ENCODE results near the gene RAB44. TPM values are rescaled to one million over a fixed set of nuclear protein-coding genes. Genes with fewer than 3 reads are reported as not detected.
A peak's percentile ranks its signal among the peaks of the same experiment; 100 is the strongest.

The RAB44 gene
- total and polyA plus RNA-seq, 9 of the 15 experiments (the other 6 are each of a cell fraction or from before 2014, with no cell fraction given), result not detected

DNA sequence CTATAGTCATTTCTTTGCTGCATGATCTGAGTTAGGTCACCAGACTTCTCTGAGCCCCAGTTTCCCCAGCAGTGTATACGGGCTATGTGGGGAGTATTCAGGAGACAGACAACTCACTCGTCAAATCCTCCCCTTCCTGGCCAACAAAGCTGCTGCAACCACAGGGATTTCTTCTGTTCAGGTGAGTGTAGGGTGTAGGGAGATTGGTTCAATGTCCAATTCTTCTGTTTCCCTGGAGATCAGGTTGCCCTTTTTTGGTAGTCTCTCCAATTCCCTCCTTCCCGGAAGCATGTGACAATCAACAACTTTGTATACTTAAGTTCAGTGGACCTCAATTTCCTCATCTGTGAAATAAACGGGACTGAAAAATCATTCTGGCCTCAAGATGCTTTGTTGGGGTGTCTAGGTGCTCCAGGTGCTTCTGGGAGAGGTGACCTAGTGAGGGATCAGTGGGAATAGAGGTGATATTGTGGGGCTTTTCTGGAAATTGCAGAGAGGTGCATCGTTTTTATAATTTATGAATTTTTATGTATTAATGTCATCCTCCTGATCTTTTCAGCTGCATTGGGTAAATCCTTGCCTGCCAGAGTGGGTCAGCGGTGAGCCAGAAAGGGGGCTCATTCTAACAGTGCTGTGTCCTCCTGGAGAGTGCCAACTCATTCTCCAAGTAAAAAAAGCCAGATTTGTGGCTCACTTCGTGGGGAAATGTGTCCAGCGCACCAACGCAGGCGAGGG lies 19.7 kb upstream of the RAB44 start:
- H3K4me1 ChIP-seq (replicated peaks in 1 of 2; ENCODE audit: control insufficient read depth in 2 of 2, insufficient read depth in 2 of 2, low read length in 2 of 2), result peaks cover 33 to 35% of the 10 kb centered on the region in 2 experiments
- DNase-seq (ENCODE audit: extremely low read depth in 1 of 4, low spot score in 3 of 4), result no peak

More for the DNA sequence above, 19.7 kb upstream of the RAB44 start:
- no peak overlapping the region for H3K27ac ChIP-seq (ENCODE audit: extremely low read depth, low read depth, low read length)
- intact Hi-C loops (cut with micrococcal nuclease), result loop anchor here (10.0 kb wide), 1 partner anchor 253 kb away; no protein-coding TSS in a partner anchor
- in situ Hi-C loops (cut with MboI), result no loop called here
- no peak; the same call in 2 of the 3 replicates for ATAC-seq
- peak overlapping the region; percentile 50 for H3K4me2 ChIP-seq (ENCODE audit: insufficient read depth, low read length)
- H3K79me2 ChIP-seq (ENCODE audit: control insufficient read depth, insufficient read depth, low read length), result no peaks in the 10 kb centered on the region; the same call in 2 of the 3 replicates
- 8% methylated on average over 10 of the region's 10 CpGs for WGBS (ENCODE audit: insufficient coverage, low coverage, missing lambda C conversion rate)
- BruUV-seq (replicated peaks), result no TSS peak
- FAIRE-seq, result peak; percentile 51
- H3K9me1 ChIP-seq (ENCODE audit: control insufficient read depth, insufficient read depth, low read length), result no peaks in the 10 kb centered on the region
- ChIA-PET CTCF (ENCODE audit: low intra/inter-chr PET ratio) (interaction anchor here (0.5 to 0.6 kb wide), 2 partner anchors 46 to 372 kb away, joined by 4 to 7 read pairs; no protein-coding TSS in a partner anchor), POLR2A (interaction anchor here (0.6 to 3.3 kb wide), 7 partner anchors 10 to 433 kb away, joined by 3 to 16 read pairs (median 4); no protein-coding TSS in a partner anchor)
- peak overlapping the region in 1 of 2 experiments; percentile 33; a peak in 2 of 4 replicates for H3K9ac ChIP-seq (ENCODE audit: insufficient read depth in 1 of 2, low read depth in 2 of 2, low read length in 2 of 2)
- peak overlapping the region; percentile 50; the same call in 1 of the 2 replicates for H3K4me3 ChIP-seq
- no peaks in the 10 kb centered on the region for H4K20me1 ChIP-seq (replicated peaks; ENCODE audit: control insufficient read depth, insufficient read depth, low read length)
- peak overlapping the region; percentile 3; the same call in 1 of the 2 replicates for H2AFZ ChIP-seq (ENCODE audit: low read depth, low read length)
- TF ChIP-seq, protein P1, sequence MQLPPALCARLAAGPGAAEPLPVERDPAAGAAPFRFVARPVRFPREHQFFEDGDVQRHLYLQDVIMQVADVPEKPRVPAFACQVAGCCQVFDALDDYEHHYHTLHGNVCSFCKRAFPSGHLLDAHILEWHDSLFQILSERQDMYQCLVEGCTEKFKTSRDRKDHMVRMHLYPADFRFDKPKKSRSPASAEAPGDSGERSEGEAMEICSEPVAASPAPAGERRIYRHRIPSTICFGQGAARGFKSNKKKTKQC (CRISPR knock-in tag; IDR thresholded peaks at IDR 0.05), result no peak
- TF ChIP-seq PHF21A (IDR thresholded peaks at IDR 0.05; ENCODE audit: borderline replicate concordance, low read depth), result peak; percentile 78; the same call in 1 of the 2 replicates
- peak; percentile 59 for TF ChIP-seq NFE2 (IDR thresholded peaks at IDR 0.05; ENCODE audit: low read depth)
- TF ChIP-seq SRF (CRISPR knock-in tag; IDR thresholded peaks at IDR 0.05), result peak in 1 of 2 experiments; percentile 83; a peak in 2 of 4 replicates
- TF ChIP-seq ELF1 (tag; IDR thresholded peaks at IDR 0.05), result 0 out of 2 replicates have a peak, but pooled peaks have one; percentile 18
- TF ChIP-seq ATF7 (IDR thresholded peaks at IDR 0.05), result no peak
- TF ChIP-seq HOXB6 (CRISPR knock-in tag; IDR thresholded peaks at IDR 0.05; ENCODE audit: borderline replicate concordance), result no peak
- 0 out of 2 replicates have a peak, but pooled peaks have one; percentile 21 for TF ChIP-seq ZSCAN32 (CRISPR knock-in tag; IDR thresholded peaks at IDR 0.05)
- no peak for TF ChIP-seq SOX6 (IDR thresholded peaks at IDR 0.05)
- no peak for TF ChIP-seq MTA1 (IDR thresholded peaks at IDR 0.05; ENCODE audit: borderline replicate concordance)
- TF ChIP-seq ZNF175 (CRISPR knock-in tag; IDR thresholded peaks at IDR 0.05; ENCODE audit: low read depth), result 0 out of 2 replicates have a peak, but pooled peaks have one; percentile 55
- TF ChIP-seq, protein P2, sequence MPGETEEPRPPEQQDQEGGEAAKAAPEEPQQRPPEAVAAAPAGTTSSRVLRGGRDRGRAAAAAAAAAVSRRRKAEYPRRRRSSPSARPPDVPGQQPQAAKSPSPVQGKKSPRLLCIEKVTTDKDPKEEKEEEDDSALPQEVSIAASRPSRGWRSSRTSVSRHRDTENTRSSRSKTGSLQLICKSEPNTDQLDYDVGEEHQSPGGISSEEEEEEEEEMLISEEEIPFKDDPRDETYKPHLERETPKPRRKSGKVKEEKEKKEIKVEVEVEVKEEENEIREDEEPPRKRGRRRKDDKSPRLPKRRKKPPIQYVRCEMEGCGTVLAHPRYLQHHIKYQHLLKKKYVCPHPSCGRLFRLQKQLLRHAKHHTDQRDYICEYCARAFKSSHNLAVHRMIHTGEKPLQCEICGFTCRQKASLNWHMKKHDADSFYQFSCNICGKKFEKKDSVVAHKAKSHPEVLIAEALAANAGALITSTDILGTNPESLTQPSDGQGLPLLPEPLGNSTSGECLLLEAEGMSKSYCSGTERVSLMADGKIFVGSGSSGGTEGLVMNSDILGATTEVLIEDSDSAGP (CRISPR knock-in tag; IDR thresholded peaks at IDR 0.05), result no peak
- TF ChIP-seq, protein P3, sequence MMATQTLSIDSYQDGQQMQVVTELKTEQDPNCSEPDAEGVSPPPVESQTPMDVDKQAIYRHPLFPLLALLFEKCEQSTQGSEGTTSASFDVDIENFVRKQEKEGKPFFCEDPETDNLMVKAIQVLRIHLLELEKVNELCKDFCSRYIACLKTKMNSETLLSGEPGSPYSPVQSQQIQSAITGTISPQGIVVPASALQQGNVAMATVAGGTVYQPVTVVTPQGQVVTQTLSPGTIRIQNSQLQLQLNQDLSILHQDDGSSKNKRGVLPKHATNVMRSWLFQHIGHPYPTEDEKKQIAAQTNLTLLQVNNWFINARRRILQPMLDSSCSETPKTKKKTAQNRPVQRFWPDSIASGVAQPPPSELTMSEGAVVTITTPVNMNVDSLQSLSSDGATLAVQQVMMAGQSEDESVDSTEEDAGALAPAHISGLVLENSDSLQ (IDR thresholded peaks at IDR 0.05), result 0 out of 2 replicates have a peak, but pooled peaks have one; percentile 0
- TF ChIP-seq, protein P4, sequence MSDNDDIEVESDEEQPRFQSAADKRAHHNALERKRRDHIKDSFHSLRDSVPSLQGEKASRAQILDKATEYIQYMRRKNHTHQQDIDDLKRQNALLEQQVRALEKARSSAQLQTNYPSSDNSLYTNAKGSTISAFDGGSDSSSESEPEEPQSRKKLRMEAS (CRISPR knock-in tag; IDR thresholded peaks at IDR 0.05), result peak; percentile 1; the same call in 1 of the 2 replicates
- H3K27me3 ChIP-seq (ENCODE audit: control insufficient read depth in 2 of 2, insufficient read depth in 2 of 2, low read length in 2 of 2), result peaks cover 23 to 36% of the 10 kb centered on the region in 2 experiments
- no peaks in the 10 kb centered on the region for H3K9me3 ChIP-seq (replicated peaks; ENCODE audit: control insufficient read depth, insufficient read depth, low read depth, low read length)
- no peaks in the 10 kb centered on the region for H3K36me3 ChIP-seq (ENCODE audit: control insufficient read depth, insufficient read depth, low read length)

Data from K562 (cell line).